Activated naive CD4-positive, alpha-beta T cell treated with Interleukin-2 at 50 U/mL for 16 hours (primary cell): ENCODE data around the gene RGS9BP.
"Not testable (repeated sequence)": the region's sequence is repeated elsewhere in the genome, so short reads cannot be mapped to it uniquely, and the experiment has no call there.

Experiments used
- DNase-seq: peaks from one replicate; pipeline ENCODE4 v3.0.0-alpha.2; 2020

The RGS9BP gene

GRCh38 chr19:32672841-32673240 is 2.8 kb upstream of the RGS9BP start:
- DNase-seq = no peak

GRCh38 chr19:32673573-32673972 is 2.1 kb upstream of the RGS9BP start:
- DNase-seq = no peak

- no peak for DNase-seq
These were observed 1.3 kb upstream of the RGS9BP start for GRCh38 chr19:32674153-32674930.

GRCh38 chr19:32674931-32675719 is 523 bp upstream of the RGS9BP start, which contains the start of gene ANKRD27:
ANKRD27 (minus strand) TSS chr19:32675180; CDS start chr19:32659015, 16,165 bp downstream.
- peak; percentile 98 for DNase-seq

GRCh38 chr19:32676186-32676894 is 692 bp downstream of the RGS9BP start:
- peak; percentile 11 for DNase-seq

- DNase-seq = no peak
These were observed 1.3 kb downstream of the RGS9BP start for GRCh38 chr19:32676895-32677359.

GRCh38 chr19:32677657-32678056 is 2.0 kb downstream of the RGS9BP start:
- no peak for DNase-seq

- no peak for DNase-seq
These were observed 5.3 kb downstream of the RGS9BP start for GRCh38 chr19:32680986-32681385.

GRCh38 chr19:32682317-32682716 is 6.7 kb downstream of the RGS9BP start:
- no peak for DNase-seq

GRCh38 chr19:32686847-32687475 is 11.3 kb downstream of the RGS9BP start:
- no peak for DNase-seq

- no peak for DNase-seq
These were observed 12.0 kb downstream of the RGS9BP start for GRCh38 chr19:32687681-32688080.

- no peak for DNase-seq
These were observed 12.7 kb downstream of the RGS9BP start for GRCh38 chr19:32688311-32688710.

GRCh38 chr19:32691291-32691951 is 15.8 kb downstream of the RGS9BP start, which contains the start of gene NUDT19:
NUDT19 (plus strand) TSS chr19:32691821; CDS start chr19:32691961, 140 bp downstream.
- DNase-seq = peak; percentile 84

- DNase-seq = peak; percentile 63
These were observed 16.5 kb downstream of the RGS9BP start for GRCh38 chr19:32691952-32692726.

GRCh38 chr19:32692727-32693061 is 17.0 kb downstream of the RGS9BP start:
- DNase-seq = no peak

- DNase-seq = peak; percentile 55
These were observed 17.8 kb downstream of the RGS9BP start for GRCh38 chr19:32693151-32694108.

- not testable (repeated sequence) for DNase-seq
These were observed 18.7 kb downstream of the RGS9BP start for GRCh38 chr19:32694316-32694715.

GRCh38 chr19:32694851-32695250 is 19.2 kb downstream of the RGS9BP start:
- not testable (repeated sequence) for DNase-seq

- not testable (repeated sequence) for DNase-seq
These were observed 19.9 kb downstream of the RGS9BP start for GRCh38 chr19:32695506-32695905.

- not testable (repeated sequence) for DNase-seq
These were observed 21.1 kb downstream of the RGS9BP start for GRCh38 chr19:32696771-32697170.
